ENCODE measurements around the gene RIPOR3.

RIPOR3 gene

GRCh38 chr20:50690650-50691572, at the start of gene RIPOR3:
Gene RIPOR3, minus strand, starts transcription at chr20:50691542. Its CDS starts 414 bp downstream, at chr20:50691128.
- peak; percentile 33 for ATAC-seq
- no peak for DNase-seq

DNA sequence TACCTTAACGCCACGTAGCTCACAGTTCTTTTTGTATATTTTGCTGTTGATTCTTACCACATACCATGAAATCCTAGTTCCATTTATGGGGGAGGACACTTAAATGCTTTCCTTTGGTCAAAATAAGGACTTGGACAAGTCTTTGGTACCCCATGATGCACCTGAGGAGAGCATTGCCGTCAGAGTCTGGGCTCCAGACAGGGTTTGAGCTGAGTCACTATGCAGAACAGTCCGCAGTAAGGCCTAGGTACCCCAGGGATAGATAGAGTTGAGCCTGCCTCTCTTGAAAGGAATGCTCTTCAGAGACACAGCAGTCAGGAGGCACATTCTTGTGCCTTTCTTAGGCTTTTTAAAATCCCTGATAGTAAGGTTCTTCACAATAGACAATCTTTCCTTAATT, 46.0 kb upstream of the RIPOR3 start:
- DNase-seq (no peak), ATAC-seq (no peak)

DNA sequence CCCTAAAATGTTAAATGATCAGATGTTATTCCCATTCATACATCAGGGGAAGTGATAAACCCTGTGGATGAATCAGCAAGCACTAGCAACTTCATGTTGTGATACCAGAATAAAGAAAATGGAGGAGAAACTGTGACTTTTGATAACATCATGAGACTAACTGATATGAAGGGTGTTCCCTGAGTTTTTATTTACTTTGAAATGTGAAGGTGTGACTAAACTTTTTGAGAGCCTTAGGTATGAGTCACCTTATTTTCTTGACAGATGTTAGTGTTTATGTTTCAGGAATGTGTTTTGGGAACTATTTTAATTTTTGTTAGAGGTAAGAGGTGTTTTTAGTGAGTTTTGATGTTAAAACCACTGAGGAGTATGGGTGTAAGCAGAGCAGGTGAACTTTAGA, 44.5 kb upstream of the RIPOR3 start:
- DNase-seq, result no peak
- no peak for ATAC-seq

- ATAC-seq, result no peak
- DNase-seq, result no peak
Measured at GRCh38 chr20:50734730-50735679, 43.7 kb upstream of the RIPOR3 start.

DNA sequence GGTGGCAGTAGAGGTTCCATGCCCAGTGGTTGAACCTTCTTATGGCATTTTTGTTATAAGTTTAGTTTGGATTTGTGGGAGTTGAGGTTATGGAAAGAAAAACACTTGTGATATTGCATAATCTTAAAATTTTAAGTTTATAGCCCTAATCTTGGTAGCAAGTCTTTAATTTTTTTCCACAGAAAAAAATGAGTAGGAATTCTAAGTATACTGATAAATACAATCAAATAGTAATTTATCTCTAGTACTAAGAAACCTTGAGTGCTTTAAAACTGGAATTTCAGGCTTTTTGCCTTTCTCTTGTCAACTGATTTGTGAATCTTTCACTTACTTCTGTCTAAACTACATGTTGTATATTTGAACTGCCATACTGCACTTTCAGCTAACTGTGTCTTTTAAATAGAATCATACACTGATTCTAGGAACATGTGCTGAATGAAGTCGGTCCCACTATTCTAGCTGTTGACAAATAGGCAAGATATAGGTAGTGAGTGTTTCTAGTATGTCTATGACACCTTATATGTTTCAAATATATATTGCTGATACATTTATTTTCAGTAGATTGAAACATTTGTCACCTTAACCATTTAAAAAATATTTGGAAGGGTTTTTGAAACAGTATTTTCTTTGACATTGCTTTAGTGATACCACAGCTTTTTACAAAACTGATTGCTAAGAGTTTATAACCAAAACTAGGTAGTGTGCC, 42.5 kb upstream of the RIPOR3 start:
- DNase-seq (no peak), ATAC-seq (no peak)

DNA sequence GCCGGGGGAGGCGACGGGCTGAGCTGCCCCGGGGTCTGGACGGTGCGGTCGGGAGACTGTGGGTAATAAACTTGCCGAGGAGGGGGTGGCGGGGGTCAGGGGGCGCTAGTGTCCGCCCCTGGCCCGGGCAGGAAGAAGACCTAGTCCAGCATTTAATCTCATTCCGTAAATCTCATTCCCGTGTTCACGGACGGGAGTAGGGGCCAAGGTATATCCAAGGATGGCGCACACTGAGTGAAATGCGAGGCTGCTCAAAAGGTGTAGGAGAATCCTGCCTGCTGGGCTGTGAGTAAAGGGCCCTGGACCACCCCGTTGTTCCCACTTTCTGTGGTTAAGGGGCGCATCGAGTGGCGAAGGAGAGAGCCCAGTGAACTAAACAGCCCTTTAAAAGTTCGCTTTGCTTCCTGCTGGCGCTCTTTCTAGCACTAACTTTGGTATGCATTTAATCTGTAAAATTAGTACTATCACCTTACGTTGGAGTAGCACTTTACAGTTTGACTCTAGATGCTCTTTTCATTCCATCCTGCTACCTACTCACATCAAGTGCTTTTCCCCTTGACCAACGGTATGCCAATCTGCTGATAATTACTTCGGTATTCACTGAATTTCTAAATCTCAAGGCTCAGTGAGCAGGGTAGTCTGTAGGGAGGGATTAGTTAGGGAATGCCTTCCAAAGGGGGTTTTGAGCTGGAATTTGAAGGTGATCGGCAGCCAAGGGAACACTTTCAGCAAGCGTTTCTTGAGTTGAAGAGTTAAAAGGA, 40.8 kb upstream of the RIPOR3 start:
- peak; percentile 9 for DNase-seq
- ATAC-seq, result no peak

GRCh38 chr20:50731055-50731929, 40.0 kb upstream of the RIPOR3 start, which contains the start of gene PARD6B:
Gene PARD6B, plus strand, starts transcription at chr20:50731580. Its CDS starts 207 bp downstream, at chr20:50731787.
- DNase-seq (peak; percentile 99), ATAC-seq (peak; percentile 94)

- DNase-seq (no peak), ATAC-seq (no peak)
Measured at GRCh38 chr20:50730765-50731054, 39.4 kb upstream of the RIPOR3 start.

GRCh38 chr20:50729901-50730764, 38.8 kb upstream of the RIPOR3 start:
- no peak for ATAC-seq

GRCh38 chr20:50728981-50729874, 37.9 kb upstream of the RIPOR3 start:
- DNase-seq, result no peak
- ATAC-seq, result no peak

More at GRCh38 chr20:50729901-50730764, 38.8 kb upstream of the RIPOR3 start:
- DNase-seq, result no peak

DNA sequence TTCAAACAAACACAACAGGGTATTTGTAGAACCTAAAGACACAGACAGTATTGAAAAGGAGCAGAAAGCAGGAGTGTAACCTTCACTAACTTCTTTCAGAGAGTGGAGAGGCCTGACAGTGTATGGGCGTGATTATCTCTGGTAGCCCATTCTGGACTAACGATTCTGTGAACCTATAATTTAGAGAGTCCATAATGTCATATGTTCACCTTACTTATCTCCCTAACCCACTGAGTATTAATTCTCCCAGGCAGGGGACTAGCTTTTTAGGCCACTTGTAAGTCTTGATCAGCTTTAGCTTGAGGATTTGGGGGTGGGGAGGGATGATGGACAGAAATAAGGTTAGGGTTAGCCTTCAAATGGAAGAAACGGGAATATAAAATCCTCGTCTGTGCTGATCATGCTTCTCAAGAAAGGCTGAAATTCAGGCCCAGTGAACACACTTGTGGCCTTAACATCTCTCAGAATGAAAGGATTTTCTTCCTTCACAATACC, 37.2 kb upstream of the RIPOR3 start:
- DNase-seq (no peak), ATAC-seq (no peak)

GRCh38 chr20:50727792-50728485, 36.6 kb upstream of the RIPOR3 start:
- DNase-seq (no peak), ATAC-seq (no peak)

GRCh38 chr20:50726955-50727791, 35.8 kb upstream of the RIPOR3 start:
- no peak for ATAC-seq
- DNase-seq, result no peak

- ATAC-seq (no peak), DNase-seq (no peak)
Measured at GRCh38 chr20:50725724-50726005, 34.3 kb upstream of the RIPOR3 start.

GRCh38 chr20:50724851-50725723, 33.7 kb upstream of the RIPOR3 start:
- ATAC-seq (peak; percentile 98), DNase-seq (peak; percentile 75)
